ENCODE results near the gene HNRNPA3.

DNA sequence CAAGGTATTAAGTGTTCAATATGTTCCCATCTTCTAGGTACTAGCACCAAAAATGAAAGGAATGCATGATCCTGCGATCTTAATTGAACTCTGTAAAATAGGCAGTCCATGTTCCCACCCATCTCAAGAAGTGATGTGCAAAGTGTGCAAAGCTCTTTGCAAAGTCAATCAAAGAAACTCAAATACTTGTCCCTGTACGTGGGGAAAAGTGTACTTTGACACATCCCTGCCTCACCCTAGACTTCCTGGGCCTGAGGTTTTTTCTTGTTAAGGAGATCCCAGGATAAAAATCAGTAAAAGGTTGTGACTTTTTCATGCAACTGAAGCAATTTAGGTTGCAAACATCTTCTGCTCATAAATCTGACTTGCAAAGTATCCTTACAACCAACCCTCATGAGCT, 25.3 kb downstream of the HNRNPA3 start:
- TF ChIP-seq, protein P1, sequence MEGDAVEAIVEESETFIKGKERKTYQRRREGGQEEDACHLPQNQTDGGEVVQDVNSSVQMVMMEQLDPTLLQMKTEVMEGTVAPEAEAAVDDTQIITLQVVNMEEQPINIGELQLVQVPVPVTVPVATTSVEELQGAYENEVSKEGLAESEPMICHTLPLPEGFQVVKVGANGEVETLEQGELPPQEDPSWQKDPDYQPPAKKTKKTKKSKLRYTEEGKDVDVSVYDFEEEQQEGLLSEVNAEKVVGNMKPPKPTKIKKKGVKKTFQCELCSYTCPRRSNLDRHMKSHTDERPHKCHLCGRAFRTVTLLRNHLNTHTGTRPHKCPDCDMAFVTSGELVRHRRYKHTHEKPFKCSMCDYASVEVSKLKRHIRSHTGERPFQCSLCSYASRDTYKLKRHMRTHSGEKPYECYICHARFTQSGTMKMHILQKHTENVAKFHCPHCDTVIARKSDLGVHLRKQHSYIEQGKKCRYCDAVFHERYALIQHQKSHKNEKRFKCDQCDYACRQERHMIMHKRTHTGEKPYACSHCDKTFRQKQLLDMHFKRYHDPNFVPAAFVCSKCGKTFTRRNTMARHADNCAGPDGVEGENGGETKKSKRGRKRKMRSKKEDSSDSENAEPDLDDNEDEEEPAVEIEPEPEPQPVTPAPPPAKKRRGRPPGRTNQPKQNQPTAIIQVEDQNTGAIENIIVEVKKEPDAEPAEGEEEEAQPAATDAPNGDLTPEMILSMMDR (IDR thresholded peaks at IDR 0.05; ENCODE audit: insufficient read depth, low read depth, low read length) = no peak
- TF ChIP-seq EZH2 (IDR thresholded peaks at IDR 0.05; ENCODE audit: insufficient read depth, low read length) = no peak
